Prostate gland (tissue), 2 donors: ENCODE results near the gene INTS1. TPM values are rescaled to one million over a fixed set of nuclear protein-coding genes. Genes with fewer than 3 reads are reported as not detected.
"Not testable (repeated sequence)": the region's sequence is repeated elsewhere in the genome, so short reads cannot be mapped to it uniquely, and the experiment has no call there.

Source experiments
- DNase-seq: peaks from one replicate; pipeline ENCODE4 v3.0.0-alpha.2; 2019; ENCODE audit warnings: low spot score
- H3K27ac ChIP-seq, 2 donors: fragments of 200-600 bp; sonication (generic); 2 replicates each; pipeline ENCODE4 v1.5.1; 2017 to 2019
- H3K27me3 ChIP-seq: fragments of 200-600 bp; sonication (generic); replicated peaks from 2 replicates; pipeline ENCODE4 v1.5.1; 2019; ENCODE audit not compliant: insufficient read depth
- H3K36me3 ChIP-seq, 2 donors: fragments of 200-600 bp; sonication (generic); 1 replicate in 1 of 2; 2 replicates in 1 of 2; pipeline versions ENCODE4 v1.5.1 to v1.8.1; 2017 to 2019
- H3K4me1 ChIP-seq: fragments of 200-600 bp; sonication (generic); replicated peaks from 2 replicates; pipeline ENCODE4 v1.5.1; 2019
- H3K4me3 ChIP-seq, 2 donors: fragments of 200-600 bp; sonication (generic); 2 replicates each; pipeline ENCODE4 v1.5.1; 2017 to 2019
- H3K9me3 ChIP-seq: fragments of 200-600 bp; sonication (generic); 2 replicates; pipeline ENCODE4 v1.5.1; 2017
- CTCF ChIP-seq, 4 experiments: fragments of 200-600 bp in 2 of 4; fragments of 450-650 bp in 2 of 4; sonication (generic) in 2 of 4; IDR thresholded peaks; 1 replicate in 3 of 4; 2 replicates in 1 of 4; pipeline ENCODE4 v1.5.1; 2016 to 2019; ENCODE audit warnings: antibody characterized with exemption in 4 of 4, mild to moderate bottlenecking in 2 of 4, moderate library complexity in 2 of 4
- POLR2A ChIP-seq: fragments of 450-650 bp; IDR thresholded peaks from one replicate; pipeline ENCODE4 v1.6.1; 2016; ENCODE audit warnings: antibody characterized with exemption, mild to moderate bottlenecking
- POLR2AphosphoS5 ChIP-seq: sonication (generic); formaldehyde crosslinking; IDR thresholded peaks from one replicate; pipeline ENCODE4 v1.6.1; 2017; ENCODE audit warnings: antibody characterized with exemption
- WGBS: methylation state at CpG from one replicate; pipeline ENCODE4 v1.1.5; 2018; 5-methylcytosine and 5-hydroxymethylcytosine counted together
- intact Hi-C: fragments of 100-400 bp; cut with DNase I; formaldehyde crosslinking; loops from one replicate; pipeline ENCODE4 v1.14.2; 2022
- total RNA-seq, 2 donors: library from RNA; depleted of rRNA; stranded (reverse); fragments of >200 nt; gene quantifications; one replicate each; pipeline ENCODE4 v1.1.0, GENCODE V29; 2016

The INTS1 gene
- total RNA-seq, 2 donors from 2014 or later, result 64.9 to 146 TPM

- Histone ChIP-seq H3K4me3 (no peak overlapping the region), H3K27ac (no peak overlapping the region), H3K9me3 (no peaks in the 10 kb centered on the region), H3K36me3 (no peaks in the 10 kb centered on the region), H3K27me3 (no peaks in the 10 kb centered on the region), H3K4me1 (no peaks in the 10 kb centered on the region)
- intact Hi-C loops, result no loop called here
- WGBS, result 74% methylated on average over 11 of the region's 11 CpGs
- no peak for DNase-seq
- TF ChIP-seq POLR2AphosphoS5 (no peak), CTCF (IDR thresholded peaks at IDR 0.05) (no peak), POLR2A (no peak)
These were observed 57.1 kb downstream of the INTS1 start for GRCh38 chr7:1447112-1447511.

DNA sequence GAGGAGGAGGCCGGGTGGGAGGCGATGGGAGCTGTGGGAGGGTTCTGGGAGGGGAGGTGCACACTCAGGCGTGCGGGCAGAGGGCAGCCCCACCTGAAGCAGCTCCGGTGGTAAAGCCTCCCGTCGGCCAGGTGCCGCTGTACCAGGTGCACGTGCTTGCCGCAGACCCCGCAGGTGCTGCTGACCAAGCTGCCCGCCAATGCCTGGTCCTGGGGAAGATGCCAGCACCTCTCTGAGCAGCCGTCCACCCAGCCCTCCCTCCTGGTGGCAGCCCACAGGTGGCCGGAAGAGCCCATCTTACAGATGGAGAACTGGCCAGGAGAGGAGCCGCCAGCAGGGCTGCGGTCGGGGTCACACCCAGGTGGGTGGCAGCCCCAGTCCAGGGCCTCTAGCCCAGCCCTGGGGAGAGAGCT lies 57.6 kb downstream of the INTS1 start:
- no peak for TF ChIP-seq CTCF (IDR thresholded peaks at IDR 0.05)
- TF ChIP-seq POLR2A, result no peak
- no peak for TF ChIP-seq POLR2AphosphoS5
- intact Hi-C loops, result no loop called here
- H3K4me3 ChIP-seq, result no peak overlapping the region
- H3K27me3 ChIP-seq, result no peaks in the 10 kb centered on the region
- no peak overlapping the region for H3K27ac ChIP-seq
- DNase-seq, result no peak
- 35% methylated on average over 16 of the region's 17 CpGs for WGBS
- H3K9me3 ChIP-seq, result no peaks in the 10 kb centered on the region
- no peaks in the 10 kb centered on the region for H3K36me3 ChIP-seq
- no peaks in the 10 kb centered on the region for H3K4me1 ChIP-seq

GRCh38 chr7:1446026-1446425 lies 58.2 kb downstream of the INTS1 start:
- H3K4me1 ChIP-seq, DNase-seq, intact Hi-C loops, H3K9me3 ChIP-seq, H3K27me3 ChIP-seq, H3K27ac ChIP-seq, H3K4me3 ChIP-seq, H3K36me3 ChIP-seq: not testable (repeated sequence)
- WGBS, result 53% methylated on average over 3 of the region's 5 CpGs

DNA sequence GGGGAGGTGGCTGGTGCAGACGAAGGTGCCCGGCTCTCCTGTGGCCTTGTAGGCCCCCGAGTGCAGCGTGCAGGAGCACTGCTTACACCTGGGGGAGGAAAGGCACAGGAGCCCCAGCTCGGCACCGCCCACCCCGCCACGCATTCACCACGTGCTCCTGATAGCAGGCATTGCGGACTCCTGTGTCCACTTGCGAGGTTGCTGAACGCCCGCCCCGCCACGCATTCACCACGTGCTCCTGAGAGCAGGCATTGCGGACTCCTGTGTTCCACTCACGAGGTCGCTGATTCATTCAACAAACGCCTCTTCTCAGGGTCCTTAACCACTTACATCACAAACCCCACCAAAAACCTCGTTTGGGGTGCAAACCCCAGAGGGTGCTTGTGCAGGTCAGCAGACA lies 58.8 kb downstream of the INTS1 start:
- no peak overlapping the region for H3K4me3 ChIP-seq
- WGBS, result 84% methylated on average over 21 of the region's 21 CpGs
- H3K36me3 ChIP-seq, result no peaks in the 10 kb centered on the region
- DNase-seq, result no peak
- H3K9me3 ChIP-seq, result no peaks in the 10 kb centered on the region
- no peaks in the 10 kb centered on the region for H3K27me3 ChIP-seq
- no peaks in the 10 kb centered on the region for H3K4me1 ChIP-seq
- no peak overlapping the region for H3K27ac ChIP-seq
- intact Hi-C loops, result no loop called here
- TF ChIP-seq POLR2A, result no peak
- no peak for TF ChIP-seq POLR2AphosphoS5
- no peak for TF ChIP-seq CTCF (IDR thresholded peaks at IDR 0.05)

DNA sequence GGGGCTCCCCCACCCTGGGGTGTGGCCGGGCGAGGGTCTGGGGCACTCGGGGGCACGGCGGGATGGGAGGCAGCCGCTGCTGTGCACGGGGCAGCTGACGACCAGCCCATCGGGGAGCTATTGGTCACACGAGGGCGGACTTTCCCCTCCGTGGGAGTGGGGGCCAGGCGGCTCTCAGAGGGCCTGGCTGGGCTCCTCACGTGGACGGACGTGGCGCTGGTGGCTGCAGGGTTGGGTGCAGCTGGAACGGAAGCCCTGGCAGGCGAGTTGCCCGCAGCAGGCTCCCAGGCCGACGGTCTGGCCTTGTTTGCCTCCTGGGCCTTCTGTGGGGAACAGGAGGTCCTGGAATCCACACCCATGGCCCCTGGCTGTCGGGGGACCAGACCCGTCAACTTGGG lies 59.3 kb downstream of the INTS1 start:
- H3K4me1 ChIP-seq, result no peaks in the 10 kb centered on the region
- no peak overlapping the region for H3K4me3 ChIP-seq
- no peak overlapping the region for H3K27ac ChIP-seq
- intact Hi-C loops, result no loop called here
- no peak for TF ChIP-seq POLR2AphosphoS5
- no peak for TF ChIP-seq POLR2A
- TF ChIP-seq CTCF (IDR thresholded peaks at IDR 0.05), result no peak
- no peaks in the 10 kb centered on the region for H3K36me3 ChIP-seq
- DNase-seq, result no peak
- no peaks in the 10 kb centered on the region for H3K27me3 ChIP-seq
- WGBS, result 70% methylated on average over 18 of the region's 24 CpGs
- no peaks in the 10 kb centered on the region for H3K9me3 ChIP-seq
